NCI-H1417 (cell line): Measurements from ENCODE around the gene CISD1.
A peak's percentile ranks its signal among the peaks of the same experiment; 100 is the strongest.

Source experiments
- DNase-seq, 3 experiments: peaks; one replicate each; lab custom pipeline; 2025; lab: John Stamatoyannopoulos, UW

The CISD1 gene

GRCh38 chr10:58266003-58266825 lies 2.7 kb upstream of the CISD1 start:
- peak in 2 of 3 experiments; percentile 28 to 35 for DNase-seq

DNA sequence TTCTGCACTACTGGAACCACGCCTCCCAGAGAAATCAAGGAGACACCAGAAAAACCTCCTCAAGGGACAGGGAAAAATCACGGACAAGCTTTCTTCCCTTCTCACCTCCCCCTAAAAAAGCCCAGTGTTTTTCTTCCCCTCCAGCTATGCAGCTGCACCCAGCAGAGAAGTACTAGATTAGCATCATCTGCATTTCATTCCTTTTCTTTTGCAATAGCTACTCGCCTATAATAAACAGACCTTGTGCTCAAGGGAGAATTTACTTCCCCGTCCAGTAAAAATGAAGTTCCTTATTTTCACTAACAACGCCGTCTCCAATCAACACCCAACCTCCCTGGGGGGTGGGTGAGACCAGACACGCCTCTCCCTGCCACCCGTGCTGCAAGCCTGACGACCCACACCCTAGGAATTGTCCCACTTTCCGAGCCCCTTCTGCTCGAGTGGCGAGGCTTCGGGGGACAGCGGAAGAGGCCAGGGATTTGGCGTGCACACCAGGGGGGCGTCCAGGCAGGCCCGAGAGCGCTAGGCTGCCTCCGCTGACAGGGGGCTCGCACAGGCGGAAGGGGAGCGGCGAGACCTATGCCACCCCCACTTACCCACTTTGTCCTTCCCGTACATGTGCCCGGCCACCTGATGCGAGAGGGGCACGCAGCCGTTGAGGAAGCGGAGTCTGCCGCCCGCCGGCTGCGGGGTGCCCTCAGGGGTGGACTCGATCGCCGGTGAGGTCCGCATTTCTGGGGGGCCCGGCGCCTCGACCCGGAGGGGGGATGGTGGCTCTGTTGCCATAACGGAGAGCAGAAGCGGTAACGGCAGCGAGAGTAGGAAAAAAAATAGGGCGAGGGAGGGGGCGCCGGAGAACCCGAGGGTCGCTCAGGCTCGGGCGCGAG lies 1.9 kb upstream of the CISD1 start:
- peak in 2 of 3 experiments; percentile 60 to 67 for DNase-seq

- DNase-seq = peak; percentile 81 to 89 (median 86)
Measured at GRCh38 chr10:58267713-58268453, 1.1 kb upstream of the CISD1 start, which contains the start of gene IPMK. Gene IPMK (minus strand): TSS chr10:58267894. CDS start chr10:58267611, 283 bp downstream.

GRCh38 chr10:58268454-58268945 lies 462 bp upstream of the CISD1 start:
- no peak for DNase-seq

DNA sequence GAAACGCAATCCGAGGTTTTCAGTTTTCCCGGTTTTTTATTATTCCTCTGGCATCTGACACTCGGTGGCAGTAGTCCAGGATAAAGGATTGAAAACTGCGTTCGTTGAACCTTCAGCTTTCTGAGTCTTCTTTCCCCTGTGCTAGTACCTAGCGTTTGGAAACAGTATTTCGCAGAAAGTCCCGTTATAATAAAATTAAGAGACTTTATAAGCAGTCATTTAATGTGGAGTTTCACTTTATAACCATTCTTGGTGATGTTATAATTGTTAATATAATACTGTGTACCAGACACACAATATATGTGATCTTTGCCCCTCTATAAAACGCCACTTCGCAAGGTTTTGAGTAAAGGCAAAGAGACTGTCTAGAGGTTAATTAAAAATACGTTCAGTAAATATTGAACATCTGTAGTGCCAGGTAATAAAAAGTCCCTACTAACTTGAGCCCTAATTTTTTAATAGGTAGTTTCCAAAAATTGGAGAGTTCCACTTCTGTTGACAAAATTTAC lies 874 bp downstream of the CISD1 start:
- no peak for DNase-seq

DNA sequence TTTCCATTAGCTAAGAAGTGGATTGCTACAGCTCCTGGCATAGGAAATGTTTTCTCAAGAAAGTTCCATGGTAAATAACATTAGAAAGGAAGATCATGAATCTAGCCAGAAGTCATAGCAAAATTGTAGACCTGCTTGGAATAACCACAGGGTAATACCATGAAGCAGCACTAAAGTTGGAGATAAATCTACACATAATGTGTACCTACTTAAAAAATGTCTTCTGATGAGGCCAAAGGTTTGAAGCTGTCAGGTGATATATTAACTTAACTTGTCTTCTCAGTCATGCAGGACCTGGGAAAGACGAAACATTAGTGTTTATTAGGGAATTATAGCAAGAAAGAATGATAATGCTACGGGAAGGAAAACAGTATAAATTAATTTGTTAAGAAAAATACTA lies 6.3 kb downstream of the CISD1 start:
- DNase-seq = no peak

DNA sequence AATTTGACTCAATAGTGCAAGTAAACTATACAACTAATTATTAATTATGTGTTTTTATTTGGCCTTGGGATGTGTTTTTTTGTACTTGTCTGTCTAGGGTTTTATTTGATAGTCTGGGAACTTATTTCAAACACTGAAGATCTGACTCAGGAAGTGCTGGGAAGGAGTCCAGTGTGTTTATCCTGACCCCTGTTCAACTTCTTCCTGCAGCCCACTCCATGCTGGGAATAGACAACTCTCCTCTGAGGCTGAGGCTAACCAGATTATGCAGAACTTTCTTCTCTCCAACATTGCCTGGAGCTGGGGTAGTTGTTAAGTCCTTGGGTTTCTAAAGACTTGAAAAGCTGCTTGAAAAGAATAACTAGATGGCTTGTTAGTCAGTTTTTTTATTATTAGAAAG lies 6.9 kb downstream of the CISD1 start:
- DNase-seq = no peak

DNA sequence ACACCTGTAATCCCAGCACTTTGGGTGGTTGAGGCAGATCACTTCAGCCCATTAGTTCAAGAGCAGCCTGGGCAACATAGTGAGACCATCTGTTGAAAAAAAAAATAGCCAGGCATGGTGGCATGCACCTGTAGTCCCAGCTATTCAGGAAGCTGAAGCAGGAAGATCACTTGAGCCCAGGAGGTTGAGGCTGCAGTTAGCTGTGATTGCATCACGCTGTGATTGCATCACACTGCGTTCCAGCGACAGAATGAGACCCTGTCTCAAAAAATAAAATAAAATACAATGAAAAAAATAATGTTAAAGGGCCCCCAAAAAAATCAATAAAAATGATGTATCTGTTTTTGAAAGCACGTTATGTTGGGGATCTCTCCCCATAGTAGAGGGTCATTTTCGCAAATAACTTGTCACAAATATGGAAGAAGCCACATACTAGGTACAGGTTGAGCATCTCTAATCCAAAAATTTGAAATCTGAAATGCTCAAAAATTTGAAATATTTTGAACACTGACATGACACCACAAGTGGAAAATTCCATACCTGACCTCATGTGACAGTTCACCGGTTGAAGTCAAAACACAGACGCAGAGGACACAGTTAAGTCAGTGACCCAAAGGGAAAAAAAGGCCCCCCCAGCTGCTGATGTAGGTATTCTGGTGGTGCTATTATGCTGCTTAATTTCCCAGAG lies 9.5 kb downstream of the CISD1 start:
- DNase-seq = no peak

- DNase-seq = no peak
Measured at GRCh38 chr10:58278962-58279307, 10.0 kb downstream of the CISD1 start.

- DNase-seq = no peak
Measured at GRCh38 chr10:58280477-58280876, 11.5 kb downstream of the CISD1 start.

DNA sequence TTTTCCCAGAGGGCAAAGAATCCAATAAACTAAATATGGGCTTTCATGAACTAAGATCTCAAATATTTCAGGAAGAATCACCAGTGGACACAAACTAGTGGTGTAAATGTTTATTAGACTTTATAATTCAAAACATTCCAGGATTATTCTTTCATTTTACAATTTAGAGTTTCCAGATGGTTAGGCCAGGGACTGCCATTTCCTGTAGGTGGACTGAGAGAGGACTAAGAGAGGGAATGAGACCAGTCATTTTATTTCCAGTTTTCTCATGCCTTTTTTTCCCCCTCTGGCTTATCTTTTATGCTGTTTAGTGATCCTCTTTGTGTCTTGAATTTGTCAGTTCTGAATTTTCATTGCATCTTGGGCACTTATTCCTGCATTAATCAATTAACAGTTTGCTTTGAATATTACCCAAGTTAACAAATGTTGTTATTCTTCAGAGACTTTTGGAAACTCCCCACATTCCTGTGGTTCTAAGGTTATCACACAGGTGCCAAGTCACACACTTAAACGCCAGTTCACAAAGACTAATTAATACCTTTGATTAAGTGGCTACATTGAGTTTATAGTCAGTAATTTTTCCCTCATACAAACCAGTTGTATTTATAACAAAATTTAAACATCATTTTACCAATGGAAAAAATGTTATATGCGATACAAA lies 12.3 kb downstream of the CISD1 start:
- DNase-seq = no peak

DNA sequence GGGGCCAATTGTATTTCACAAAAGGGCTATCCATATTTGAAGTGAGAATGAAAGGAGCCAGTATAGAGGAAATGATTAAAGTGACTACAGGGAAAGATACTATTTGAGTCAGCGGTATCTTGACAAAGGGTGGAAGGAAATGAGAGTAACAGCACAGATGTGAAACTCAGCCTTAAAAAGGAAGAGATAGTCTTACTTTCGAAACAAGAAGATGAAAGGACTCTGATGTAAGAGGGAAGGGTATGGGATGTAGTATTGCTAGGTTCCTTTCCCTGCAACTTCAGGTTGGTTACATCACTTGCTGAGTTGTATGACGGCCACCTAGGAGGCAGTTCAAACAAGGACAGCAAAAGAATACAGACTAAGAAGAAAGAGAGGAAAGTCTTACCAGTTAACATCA lies 13.7 kb downstream of the CISD1 start:
- no peak for DNase-seq

DNA sequence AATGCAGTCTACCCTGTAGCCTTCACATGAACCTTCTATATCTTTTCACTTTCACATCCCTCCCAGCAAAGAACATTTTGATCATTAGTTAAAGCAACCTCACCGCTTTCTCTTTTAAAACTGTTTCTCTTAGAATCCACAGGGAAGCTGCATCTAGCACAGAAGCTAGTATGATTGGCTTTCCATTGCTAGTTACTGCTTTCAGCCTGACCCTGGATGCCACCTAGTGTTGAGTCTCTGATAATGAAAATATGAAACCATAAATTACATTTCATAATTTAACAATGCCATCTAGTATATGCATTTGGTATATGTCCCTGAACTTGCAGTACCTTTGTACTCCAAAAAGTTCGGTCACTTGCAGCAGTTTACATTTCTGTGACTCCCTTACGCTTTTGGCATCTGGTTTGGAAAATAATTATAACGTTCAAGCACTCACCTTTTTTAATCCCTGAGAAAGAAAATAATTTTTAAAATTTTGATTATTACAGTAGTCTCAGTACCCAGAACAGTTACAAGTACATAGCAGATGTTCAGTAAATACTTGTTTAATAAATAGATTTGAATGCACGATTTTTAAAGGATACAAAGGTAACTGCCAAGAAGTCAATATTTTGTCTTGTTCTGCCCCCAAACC lies 22.7 kb downstream of the CISD1 start:
- DNase-seq = peak in 2 of 3 experiments; percentile 17 to 61

DNA sequence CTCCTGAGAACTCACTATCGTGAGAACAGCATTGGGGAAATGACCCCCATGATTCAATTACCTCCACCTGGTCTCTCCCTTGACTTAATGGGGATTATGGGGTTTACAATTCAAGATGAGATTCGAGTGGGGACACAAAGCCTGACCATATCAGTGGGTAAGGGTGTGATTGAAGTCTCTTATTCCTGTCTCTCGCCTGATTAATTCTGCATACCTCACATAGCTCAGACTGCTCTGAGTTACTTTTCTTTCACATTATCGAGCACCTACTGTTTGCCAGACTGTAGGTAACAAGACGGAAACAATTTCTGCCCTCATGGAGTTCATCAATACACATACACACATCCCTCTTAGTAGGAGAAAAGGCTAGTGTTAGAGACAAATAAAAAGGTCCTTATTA lies 25.0 kb downstream of the CISD1 start:
- no peak for DNase-seq

- DNase-seq = peak; percentile 29 to 76 (median 50)
Measured at GRCh38 chr10:58299580-58299979, 30.6 kb downstream of the CISD1 start.

GRCh38 chr10:58300676-58301075 lies 31.7 kb downstream of the CISD1 start:
- peak in 1 of 3 experiments; percentile 21 for DNase-seq

DNA sequence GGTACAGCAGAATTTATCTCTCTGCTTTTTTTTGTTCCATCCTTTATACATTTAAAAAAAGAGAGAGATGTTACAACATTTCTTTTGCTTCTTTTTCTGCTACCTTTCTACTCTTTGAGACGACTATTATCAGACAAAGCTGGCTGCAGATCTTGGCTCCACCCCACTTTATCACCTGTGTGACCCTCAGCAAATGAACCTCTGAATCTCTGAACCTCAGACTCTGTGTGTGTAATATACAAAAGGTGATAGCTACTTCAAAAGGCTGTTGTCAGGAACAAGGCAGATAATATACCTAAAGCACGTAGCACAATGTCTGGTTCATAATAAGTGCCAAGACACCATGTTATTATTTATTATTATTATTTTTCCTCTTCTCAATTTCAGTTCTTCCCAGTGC lies 33.3 kb downstream of the CISD1 start:
- DNase-seq = no peak

- DNase-seq = no peak
Measured at GRCh38 chr10:58304099-58304633, 35.2 kb downstream of the CISD1 start.

DNA sequence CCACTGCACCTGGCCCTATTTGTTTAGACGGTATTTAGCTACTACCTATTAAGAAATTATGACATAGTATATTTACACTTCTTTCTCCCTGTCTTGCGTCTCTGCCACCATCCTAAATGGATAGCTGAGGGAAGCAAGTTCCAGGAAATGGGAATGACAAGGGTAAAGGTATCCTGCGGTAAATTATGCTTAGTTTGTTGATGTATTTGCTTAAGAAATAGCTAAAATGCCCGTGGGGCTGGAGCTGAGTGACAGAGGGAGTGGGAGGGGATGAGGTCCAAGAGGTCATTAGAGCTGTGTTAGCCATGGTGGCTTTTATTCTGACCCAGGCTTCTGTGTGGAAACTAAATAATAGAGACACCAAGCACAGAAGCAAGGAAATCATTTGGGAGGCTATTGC lies 36.9 kb downstream of the CISD1 start:
- peak in 2 of 3 experiments; percentile 32 to 78 for DNase-seq

DNA sequence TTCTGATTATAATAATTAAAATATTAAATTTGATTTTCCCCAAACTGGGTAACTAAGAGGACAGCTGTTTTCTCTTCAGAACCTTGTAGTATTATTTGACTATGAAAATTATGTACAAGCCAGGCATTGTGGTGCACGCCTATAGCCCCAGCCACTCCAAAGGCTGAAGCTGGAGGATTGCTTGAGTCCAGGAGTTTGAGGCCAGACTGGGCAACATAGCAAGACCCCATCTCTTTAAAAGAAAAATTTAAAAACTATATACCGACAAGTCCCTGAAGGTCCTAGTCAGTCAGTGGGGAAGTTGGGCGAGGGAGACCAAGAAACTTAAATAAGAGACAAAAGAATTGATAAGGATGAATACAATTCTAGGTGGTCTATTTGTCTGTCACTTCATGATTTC lies 38.7 kb downstream of the CISD1 start:
- no peak for DNase-seq
